ENCODE measurements around the gene RAB10. TPM values are rescaled to one million over a fixed set of nuclear protein-coding genes. Genes with fewer than 3 reads are reported as not detected.
A peak's percentile ranks its signal among the peaks of the same experiment; 100 is the strongest.

The RAB10 gene
- total and polyA plus RNA-seq, 9 of the 15 experiments (the other 6 are each of a cell fraction or from before 2014, with no cell fraction given) = 25.1 to 214 (median 157) TPM

DNA sequence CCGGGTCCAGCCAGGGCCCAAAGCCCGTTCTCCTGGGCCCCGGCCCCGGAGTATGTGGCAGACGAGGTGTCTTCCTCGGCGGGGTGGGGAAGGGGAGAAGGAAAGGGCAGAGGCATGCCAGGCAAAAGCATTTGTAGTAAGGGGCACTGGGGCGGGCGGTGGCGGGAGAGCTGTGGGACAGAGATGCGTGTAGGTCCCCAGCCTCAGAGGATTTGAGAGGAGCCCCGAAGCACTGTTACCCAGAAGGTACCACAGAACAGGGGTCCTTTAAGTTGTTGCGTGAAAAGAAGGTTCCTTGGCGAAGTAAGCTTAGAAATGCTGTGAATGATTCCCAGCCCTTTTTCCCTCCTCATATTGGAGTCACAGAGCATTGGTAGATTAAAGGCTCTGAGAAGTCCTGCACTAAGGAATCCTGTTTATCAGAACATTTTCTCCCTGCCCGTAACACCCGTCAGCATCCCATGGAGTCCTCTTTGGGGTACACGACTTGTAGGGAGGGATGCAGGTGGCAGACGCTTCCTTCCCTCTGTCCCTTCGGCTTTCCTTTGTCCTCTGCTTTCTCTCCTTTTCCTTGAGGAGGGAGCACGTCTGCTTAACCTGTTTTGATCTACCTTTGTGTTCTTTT lies 151.5 kb downstream of the RAB10 start:
- Histone ChIP-seq H3K9me3 (replicated peaks; ENCODE audit: control insufficient read depth, insufficient read depth, low read depth, low read length) (no peaks in the 10 kb centered on the region), H3K9ac (ENCODE audit: insufficient read depth in 1 of 2, low read depth in 2 of 2, low read length in 2 of 2) (peak overlapping the region; percentile 79 to 92), H3K9me1 (ENCODE audit: control insufficient read depth, insufficient read depth, low read length) (no peaks in the 10 kb centered on the region), H3K36me3 (ENCODE audit: control insufficient read depth, insufficient read depth, low read length) (peaks cover 23% of the 10 kb centered on the region; the same call in 2 of the 3 replicates), H3K27me3 (ENCODE audit: control insufficient read depth in 2 of 2, insufficient read depth in 2 of 2, low read length in 2 of 2) (no peaks in the 10 kb centered on the region), H3K79me2 (ENCODE audit: control insufficient read depth, insufficient read depth, low read length) (peaks cover 9% of the 10 kb centered on the region; the same call in 2 of the 3 replicates), H4K20me1 (replicated peaks; ENCODE audit: control insufficient read depth, insufficient read depth, low read length) (peaks cover under 1% of the 10 kb centered on the region; the same call in 1 of the 2 replicates), H3K4me3 (peak overlapping the region; percentile 68), H3K4me1 (replicated peaks in 1 of 2; ENCODE audit: control insufficient read depth in 2 of 2, insufficient read depth in 2 of 2, low read length in 2 of 2) (peaks cover 14 to 35% of the 10 kb centered on the region in 2 experiments; a peak in 4 of 5 replicates), H3K27ac (ENCODE audit: extremely low read depth, low read depth, low read length) (peak overlapping the region; percentile 69; the same call in 2 of the 3 replicates), H3K4me2 (ENCODE audit: insufficient read depth, low read length) (peak overlapping the region; percentile 77), H2AFZ (ENCODE audit: low read depth, low read length) (peak overlapping the region; percentile 85)
- peak; percentile 51 for FAIRE-seq
- in situ Hi-C loops (cut with MboI) (no loop called here), intact Hi-C loops (cut with micrococcal nuclease) (no loop called here)
- DNase-seq (ENCODE audit: extremely low read depth in 1 of 4, low spot score in 3 of 4) = peak in 1 of 4 experiments; percentile 42
- 43% methylated on average over 9 of the region's 20 CpGs for WGBS (ENCODE audit: insufficient coverage, low coverage, missing lambda C conversion rate)
- ATAC-seq = peak; percentile 6
- ChIA-PET CTCF (ENCODE audit: low intra/inter-chr PET ratio) (interaction anchor here (0.5 to 1.2 kb wide), 3 partner anchors 10 to 38 kb away, joined by 3 to 5 read pairs (median 4); no protein-coding TSS in a partner anchor), POLR2A (interaction anchor here (0.5 to 1.4 kb wide), 3 partner anchors 12 to 59 kb away, joined by 3 to 4 read pairs (median 4); partner anchors contain the start of genes HADHA and HADHB)
- TSS peak; percentile 60 for BruUV-seq (replicated peaks)
- no peak for TF ChIP-seq TCF7 (IDR thresholded peaks at IDR 0.05; ENCODE audit: borderline replicate concordance)
- TF ChIP-seq TRIM28 (IDR thresholded peaks at IDR 0.05) = no peak
- TF ChIP-seq ETS2 (tag; IDR thresholded peaks at IDR 0.05; ENCODE audit: borderline replicate concordance, poor library complexity, severe bottlenecking) = no peak
- no peak for TF ChIP-seq NFRKB (IDR thresholded peaks at IDR 0.05; ENCODE audit: low read depth)
- TF ChIP-seq SP1 (CRISPR knock-in tag; IDR thresholded peaks at IDR 0.05) = peak; percentile 15; the same call in 1 of the 2 replicates
- TF ChIP-seq, protein P1, sequence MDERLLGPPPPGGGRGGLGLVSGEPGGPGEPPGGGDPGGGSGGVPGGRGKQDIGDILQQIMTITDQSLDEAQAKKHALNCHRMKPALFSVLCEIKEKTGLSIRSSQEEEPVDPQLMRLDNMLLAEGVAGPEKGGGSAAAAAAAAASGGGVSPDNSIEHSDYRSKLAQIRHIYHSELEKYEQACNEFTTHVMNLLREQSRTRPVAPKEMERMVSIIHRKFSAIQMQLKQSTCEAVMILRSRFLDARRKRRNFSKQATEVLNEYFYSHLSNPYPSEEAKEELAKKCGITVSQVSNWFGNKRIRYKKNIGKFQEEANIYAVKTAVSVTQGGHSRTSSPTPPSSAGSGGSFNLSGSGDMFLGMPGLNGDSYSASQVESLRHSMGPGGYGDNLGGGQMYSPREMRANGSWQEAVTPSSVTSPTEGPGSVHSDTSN (CRISPR knock-in tag; IDR thresholded peaks at IDR 0.05; ENCODE audit: low read depth) = no peak
- TF ChIP-seq, protein P1 (tag; conservative IDR thresholded peaks at IDR 0.05; ENCODE audit: low read depth) = no peak
- no peak for TF ChIP-seq U2AF2 (optimal IDR thresholded peaks at IDR 0.05; ENCODE audit: low read depth, low read length)
- TF ChIP-seq ZFX (CRISPR knock-in tag; IDR thresholded peaks at IDR 0.05) = peak; percentile 38; the same call in 1 of the 2 replicates
- no peak for TF ChIP-seq SMAD3 (CRISPR knock-in tag; conservative IDR thresholded peaks at IDR 0.05)
- no peak for TF ChIP-seq NFYB (IDR thresholded peaks at IDR 0.05; ENCODE audit: extremely low read depth, insufficient read length)
- TF ChIP-seq, protein P2, sequence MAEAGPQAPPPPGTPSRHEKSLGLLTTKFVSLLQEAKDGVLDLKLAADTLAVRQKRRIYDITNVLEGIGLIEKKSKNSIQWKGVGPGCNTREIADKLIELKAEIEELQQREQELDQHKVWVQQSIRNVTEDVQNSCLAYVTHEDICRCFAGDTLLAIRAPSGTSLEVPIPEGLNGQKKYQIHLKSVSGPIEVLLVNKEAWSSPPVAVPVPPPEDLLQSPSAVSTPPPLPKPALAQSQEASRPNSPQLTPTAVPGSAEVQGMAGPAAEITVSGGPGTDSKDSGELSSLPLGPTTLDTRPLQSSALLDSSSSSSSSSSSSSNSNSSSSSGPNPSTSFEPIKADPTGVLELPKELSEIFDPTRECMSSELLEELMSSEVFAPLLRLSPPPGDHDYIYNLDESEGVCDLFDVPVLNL (CRISPR knock-in tag; IDR thresholded peaks at IDR 0.05; ENCODE audit: low read depth) = no peak
- TF ChIP-seq RBM25 (IDR thresholded peaks at IDR 0.05; ENCODE audit: low read depth, low read length, severe bottlenecking) = peak; percentile 93
- no peak for TF ChIP-seq CHCHD3 (CRISPR knock-in tag; IDR thresholded peaks at IDR 0.05)
- TF ChIP-seq MXI1 (IDR thresholded peaks at IDR 0.05; ENCODE audit: low read depth, low read length) = no peak
- TF ChIP-seq NONO (IDR thresholded peaks at IDR 0.05; ENCODE audit: low read depth in 2 of 2, low read length in 1 of 2) = no peak
- TF ChIP-seq NR1H2 (CRISPR knock-in tag; IDR thresholded peaks at IDR 0.05) = no peak; the same call in 1 of the 2 replicates
- TF ChIP-seq BMI1 (IDR thresholded peaks at IDR 0.05; ENCODE audit: low read length) = no peak
- no peak for TF ChIP-seq ZNF644 (tag; IDR thresholded peaks at IDR 0.05; ENCODE audit: low read depth)
- no peak for TF ChIP-seq SMAD1 (IDR thresholded peaks at IDR 0.05; ENCODE audit: low read depth, low read length, partially characterized antibody)
